Cardiac fibroblast (primary cell): ENCODE measurements around the gene ZNF516.

Experiments
- DNase-seq, 2 donors: peaks; one replicate each; pipeline versions ENCODE4 v3.0.0 to v3.0.0-alpha.2; 2010; ENCODE audit warnings: low read depth in 2 of 2
- H3K4me3 ChIP-seq, 2 donors: replicated peaks in 1 of 2; 1 replicate in 1 of 2; 2 replicates in 1 of 2; pipeline ENCODE4 v1.5.1; 2011; ENCODE audit warnings: low read depth in 2 of 2, low read length in 2 of 2, mild to moderate bottlenecking in 2 of 2, moderate library complexity in 1 of 2
- TF ChIP-seq, protein P1 (sequence below): IDR thresholded peaks from one replicate; pipeline ENCODE4 v1.5.1; 2011; ENCODE audit warnings: low read depth, mild to moderate bottlenecking, low read length, inconsistent platforms

The ZNF516 gene

DNA sequence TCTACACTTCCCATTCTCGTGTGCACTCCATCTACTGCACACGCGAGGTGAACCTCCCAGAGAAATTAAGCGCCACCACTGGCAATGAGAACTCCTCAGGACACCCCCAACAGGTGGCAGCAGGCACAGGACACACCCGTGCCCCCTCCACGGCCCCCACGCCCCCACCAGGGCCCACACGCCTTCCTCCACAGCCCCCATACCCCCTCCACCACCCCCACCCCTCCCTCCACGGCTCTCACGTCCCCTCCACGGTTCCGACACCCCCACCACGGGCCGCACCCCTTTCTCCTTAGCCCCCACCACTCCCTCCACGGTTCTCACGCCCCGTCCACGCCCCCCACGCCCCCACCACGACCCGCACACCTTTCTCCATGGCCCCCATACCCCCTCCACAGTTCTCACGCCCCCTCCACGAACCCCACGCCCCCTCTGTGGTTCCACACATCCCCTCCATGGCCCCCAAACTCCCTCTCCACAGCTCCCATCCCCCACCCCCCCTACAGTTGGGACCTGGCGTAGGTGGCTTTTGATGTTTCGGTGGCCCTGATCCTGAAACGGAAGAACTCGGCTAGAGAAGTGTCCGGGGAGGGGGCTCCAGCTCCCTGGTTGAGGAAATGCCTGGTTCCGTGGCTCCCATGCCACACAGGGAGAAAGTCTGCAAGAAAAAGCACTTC is 110.8 kb downstream of the ZNF516 start:
- DNase-seq: no peak
- H3K4me3 ChIP-seq: no peak overlapping the region
- TF ChIP-seq, protein P1, sequence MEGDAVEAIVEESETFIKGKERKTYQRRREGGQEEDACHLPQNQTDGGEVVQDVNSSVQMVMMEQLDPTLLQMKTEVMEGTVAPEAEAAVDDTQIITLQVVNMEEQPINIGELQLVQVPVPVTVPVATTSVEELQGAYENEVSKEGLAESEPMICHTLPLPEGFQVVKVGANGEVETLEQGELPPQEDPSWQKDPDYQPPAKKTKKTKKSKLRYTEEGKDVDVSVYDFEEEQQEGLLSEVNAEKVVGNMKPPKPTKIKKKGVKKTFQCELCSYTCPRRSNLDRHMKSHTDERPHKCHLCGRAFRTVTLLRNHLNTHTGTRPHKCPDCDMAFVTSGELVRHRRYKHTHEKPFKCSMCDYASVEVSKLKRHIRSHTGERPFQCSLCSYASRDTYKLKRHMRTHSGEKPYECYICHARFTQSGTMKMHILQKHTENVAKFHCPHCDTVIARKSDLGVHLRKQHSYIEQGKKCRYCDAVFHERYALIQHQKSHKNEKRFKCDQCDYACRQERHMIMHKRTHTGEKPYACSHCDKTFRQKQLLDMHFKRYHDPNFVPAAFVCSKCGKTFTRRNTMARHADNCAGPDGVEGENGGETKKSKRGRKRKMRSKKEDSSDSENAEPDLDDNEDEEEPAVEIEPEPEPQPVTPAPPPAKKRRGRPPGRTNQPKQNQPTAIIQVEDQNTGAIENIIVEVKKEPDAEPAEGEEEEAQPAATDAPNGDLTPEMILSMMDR: no peak

DNA sequence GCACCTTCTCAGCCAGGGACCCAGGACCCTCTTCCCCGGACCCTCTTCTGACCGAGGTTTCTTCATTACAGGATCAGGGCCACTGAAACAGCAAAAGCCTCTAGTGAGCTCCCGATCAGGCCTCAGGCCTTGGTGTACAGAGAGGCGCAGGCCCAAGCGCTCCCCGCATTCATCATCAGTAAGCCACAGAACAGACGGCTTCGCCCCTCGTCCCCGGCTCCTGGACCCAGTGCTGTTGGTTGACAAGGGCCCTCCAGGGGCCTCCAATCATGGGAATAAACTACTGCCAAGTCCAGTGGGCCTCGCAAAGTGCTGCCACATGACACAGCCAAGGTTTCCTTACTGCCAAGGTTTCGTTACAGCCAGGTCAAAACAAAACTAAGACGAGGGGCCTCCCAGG is 111.4 kb downstream of the ZNF516 start:
- TF ChIP-seq, protein P1: no peak
- no peak for DNase-seq

DNA sequence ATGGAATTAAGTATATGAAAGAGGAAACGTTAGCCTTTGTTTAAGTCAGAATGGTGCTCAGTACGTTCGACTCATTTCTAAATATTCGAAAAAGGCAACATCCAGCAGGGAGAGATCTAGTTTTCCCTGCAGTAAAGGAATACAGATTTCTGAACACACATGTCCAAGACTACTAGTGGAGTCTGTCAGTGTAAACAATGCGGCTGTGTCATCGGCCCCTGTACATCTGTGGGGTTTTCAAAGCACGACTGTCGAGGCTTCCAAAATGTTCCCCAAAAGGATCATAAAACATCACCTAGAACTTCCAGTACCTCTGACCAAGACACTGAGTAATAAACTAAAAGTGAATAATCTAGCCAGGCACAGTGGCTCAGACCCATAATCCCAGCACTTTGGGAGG is 112.8 kb downstream of the ZNF516 start:
- DNase-seq: no peak
- H3K4me3 ChIP-seq: no peak overlapping the region
- TF ChIP-seq, protein P1: no peak

More for the DNA sequence above, 111.4 kb downstream of the ZNF516 start:
- no peak overlapping the region for H3K4me3 ChIP-seq

DNA sequence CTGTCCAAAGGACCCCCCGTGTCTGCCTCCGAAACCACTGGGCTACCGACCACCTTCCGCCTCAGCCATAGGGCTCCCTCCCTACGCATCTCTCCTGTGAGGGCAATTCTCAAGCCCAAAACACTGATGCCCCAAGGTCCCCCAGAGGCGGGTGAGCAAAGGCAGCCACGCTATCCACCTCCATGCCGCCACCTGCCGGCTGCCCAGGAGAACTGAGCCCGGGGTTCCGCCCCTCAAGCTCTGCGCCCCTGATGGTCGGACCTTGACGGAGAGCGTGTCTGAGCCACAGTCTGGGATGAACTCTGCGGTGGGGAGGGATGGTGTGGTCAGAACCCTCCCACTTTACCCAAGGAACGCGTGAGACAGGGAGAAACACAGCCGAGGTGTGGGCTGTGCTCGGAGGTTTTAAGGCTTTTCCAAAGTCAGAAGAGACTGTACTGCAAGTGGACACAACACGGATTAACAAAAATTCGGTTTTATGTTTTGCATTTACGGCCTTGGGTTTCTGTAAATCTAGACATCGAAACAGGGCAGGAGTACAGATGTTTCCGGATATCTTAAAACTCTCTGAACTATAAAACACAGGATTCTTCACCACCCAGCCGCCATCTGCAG is 114.1 kb downstream of the ZNF516 start:
- TF ChIP-seq, protein P1: peak; percentile 53
- no peak overlapping the region for H3K4me3 ChIP-seq
- DNase-seq: no peak

DNA sequence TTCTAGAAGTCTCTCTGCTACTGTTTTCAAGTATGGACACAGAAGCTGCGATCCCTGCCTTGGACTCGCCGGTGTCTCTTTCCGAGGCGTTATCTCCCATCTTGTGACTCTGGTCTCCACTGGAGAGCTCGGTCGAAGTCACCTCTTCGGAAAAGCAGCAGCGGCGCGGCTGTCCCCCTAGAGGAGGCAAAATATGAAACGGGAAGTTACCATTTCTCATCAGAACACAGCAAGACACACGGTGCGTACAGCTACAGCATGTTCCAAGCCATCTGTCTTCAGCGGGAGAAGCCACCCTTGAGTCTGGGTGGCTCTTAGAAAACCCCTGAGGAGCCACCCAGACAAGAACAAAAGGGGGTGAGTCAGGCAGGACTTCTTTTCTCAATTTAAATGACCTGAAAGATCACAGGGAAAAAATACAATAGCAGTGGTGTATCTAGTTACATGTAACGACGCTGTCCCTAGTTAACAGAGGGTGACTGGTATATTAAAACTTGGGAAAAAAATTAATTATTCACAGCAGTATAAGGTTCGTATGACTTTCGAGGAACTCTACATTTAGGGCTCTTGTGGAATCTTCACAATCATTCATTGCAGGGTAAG is 114.8 kb downstream of the ZNF516 start:
- TF ChIP-seq, protein P1: no peak
- no peak for DNase-seq
- no peak overlapping the region for H3K4me3 ChIP-seq

DNA sequence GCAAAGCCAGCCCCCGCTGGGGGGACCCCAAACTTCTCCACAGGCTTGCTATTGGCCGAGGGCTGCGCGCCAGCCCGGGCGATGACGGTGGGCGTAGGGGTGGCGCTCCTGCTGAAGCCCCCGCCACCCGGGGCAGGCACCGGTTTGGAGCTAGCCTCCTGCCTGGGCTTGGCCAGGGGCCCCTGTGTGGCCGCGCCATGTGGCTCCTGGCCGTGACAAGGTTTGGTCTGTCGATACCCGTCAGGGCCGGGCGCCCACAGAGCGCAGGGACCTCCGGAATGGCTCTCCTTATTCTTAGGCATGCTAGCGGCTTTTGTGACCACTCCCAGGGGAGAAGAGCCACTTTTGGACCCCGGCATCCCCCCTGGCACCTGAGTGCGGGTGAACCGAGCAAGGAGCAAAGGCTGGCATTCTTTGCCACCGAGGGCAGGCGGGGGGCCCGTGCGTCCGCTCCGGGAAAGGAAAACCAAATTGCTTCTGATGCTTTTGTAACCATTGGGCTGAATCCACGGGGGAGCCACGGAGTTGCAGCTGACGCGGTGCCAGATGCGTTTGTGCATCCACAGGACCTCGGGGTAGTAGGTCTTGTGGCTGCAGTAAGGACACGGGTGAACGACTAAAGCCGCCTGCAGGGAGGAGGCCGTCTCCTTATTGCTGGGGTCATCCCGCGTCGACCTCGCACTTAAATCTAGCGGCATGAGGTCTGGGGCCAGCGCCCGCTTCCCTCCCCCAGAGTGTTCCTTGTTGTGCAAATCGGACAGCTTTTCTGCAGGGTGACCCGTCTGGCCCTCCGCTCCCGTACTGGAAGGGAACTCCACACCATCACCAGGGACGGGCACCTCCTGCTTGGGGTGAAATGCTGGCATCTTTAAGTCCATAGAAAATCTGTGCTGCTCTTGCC is 115.6 kb downstream of the ZNF516 start:
- TF ChIP-seq, protein P1: no peak

More for the DNA sequence above, 115.6 kb downstream of the ZNF516 start:
- no peak overlapping the region for H3K4me3 ChIP-seq
- no peak for DNase-seq
